Measurements from ENCODE around the gene HSCB. TPM values are rescaled to one million over a fixed set of nuclear protein-coding genes. Genes with fewer than 3 reads are reported as not detected.

HSCB gene
- total RNA-seq, 1 experiment from 2014 or later = 19.2 TPM

DNA sequence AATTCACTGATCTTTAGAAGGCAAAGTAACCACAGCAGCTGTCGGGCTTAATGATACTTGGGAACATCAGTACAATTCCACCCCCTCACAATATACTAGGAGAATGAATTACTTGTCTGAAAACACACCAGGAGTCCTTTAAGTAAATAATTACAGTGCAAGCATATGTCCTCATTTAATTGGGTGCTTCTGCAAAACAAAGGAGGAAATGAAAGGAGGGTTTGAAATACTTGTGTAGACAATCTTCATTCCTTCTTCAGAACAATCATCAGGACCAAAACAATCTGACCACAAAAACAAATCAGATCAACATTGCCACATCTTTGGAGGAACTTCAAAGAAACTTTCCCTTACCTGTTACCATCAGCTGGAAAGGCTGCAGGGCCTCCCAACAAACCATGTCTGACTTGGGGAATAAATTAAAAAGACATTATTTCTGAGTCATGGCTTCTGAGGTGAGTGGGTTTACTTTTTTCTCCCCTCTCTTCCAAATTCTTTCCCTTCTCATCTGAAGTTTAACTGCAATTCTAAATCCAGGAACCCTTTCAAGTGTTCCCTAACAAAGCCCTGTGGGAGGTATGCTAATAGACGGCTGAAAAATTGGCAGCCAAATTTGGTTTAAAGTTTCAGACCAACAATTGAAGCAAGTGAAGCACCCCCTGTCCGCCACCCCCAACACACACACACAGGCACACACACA is 18.2 kb downstream of the HSCB start:
- peak; percentile 56; the same call in 1 of the 2 replicates for TF ChIP-seq GABPB1 (CRISPR knock-in tag; IDR thresholded peaks at IDR 0.05)
- no peak for TF ChIP-seq NR3C1 (CRISPR knock-in tag; conservative IDR thresholded peaks at IDR 0.05; ENCODE audit: low read depth)
- TF ChIP-seq MYBL2 (CRISPR knock-in tag; IDR thresholded peaks at IDR 0.05) = no peak
- 0 out of 2 replicates have a peak, but pooled peaks have one; percentile 42 for TF ChIP-seq ETV6 (CRISPR knock-in tag; IDR thresholded peaks at IDR 0.05)
- 0 out of 2 replicates have a peak, but pooled peaks have one; percentile 34 for TF ChIP-seq TEAD1 (CRISPR knock-in tag; IDR thresholded peaks at IDR 0.05)
- no peak for TF ChIP-seq FOXJ3 (CRISPR knock-in tag; IDR thresholded peaks at IDR 0.05; ENCODE audit: borderline replicate concordance)
- ATAC-seq (peak; percentile 52), DNase-seq (ENCODE audit: low spot score) (peak; percentile 25)
- peak overlapping the region; percentile 98 for H3K27ac Mint-ChIP-seq
- no peaks in the 10 kb centered on the region for H3K27me3 Mint-ChIP-seq (ENCODE audit: low read depth)
- ChIA-PET CTCF (interaction anchor here (0.6 to 1.2 kb wide), 4 partner anchors 12 to 633 kb away, joined by 3 to 4 read pairs (median 4); partner anchors contain the start of gene CCDC117), POLR2A (interaction anchor here (0.8 to 2.4 kb wide), 4 partner anchors 13 to 350 kb away, joined by 5 to 13 read pairs (median 8); partner anchors contain the start of genes CCDC117, CHEK2, HSCB and XBP1)
- H3K9me3 Mint-ChIP-seq = peaks cover 22% of the 10 kb centered on the region
- H3K4me1 Mint-ChIP-seq = peaks cover 29% of the 10 kb centered on the region
- H3K36me3 Mint-ChIP-seq = peaks cover 20% of the 10 kb centered on the region
- H3K4me3 Mint-ChIP-seq = peak overlapping the region; percentile 51

- Mint-ChIP-seq H3K4me3 (peak overlapping the region; percentile 16; the same call in 1 of the 2 replicates), H3K36me3 (peaks cover 17% of the 10 kb centered on the region), H3K27ac (peak overlapping the region; percentile 98), H3K4me1 (peaks cover 29% of the 10 kb centered on the region), H3K9me3 (peaks cover 22% of the 10 kb centered on the region), H3K27me3 (ENCODE audit: low read depth) (no peaks in the 10 kb centered on the region)
- no peak for DNase-seq (ENCODE audit: low spot score)
- ChIA-PET POLR2A (interaction anchor here (0.7 to 2.4 kb wide), 5 partner anchors 11 to 753 kb away, joined by 4 to 13 read pairs (median 8); partner anchors contain the start of genes CCDC117, CHEK2, HSCB and XBP1), CTCF (interaction anchor here (0.8 to 1.2 kb wide), 3 partner anchors 10 to 18 kb away, joined by 3 to 4 read pairs (median 3); partner anchors contain the start of gene CCDC117)
- TF ChIP-seq, protein P1, sequence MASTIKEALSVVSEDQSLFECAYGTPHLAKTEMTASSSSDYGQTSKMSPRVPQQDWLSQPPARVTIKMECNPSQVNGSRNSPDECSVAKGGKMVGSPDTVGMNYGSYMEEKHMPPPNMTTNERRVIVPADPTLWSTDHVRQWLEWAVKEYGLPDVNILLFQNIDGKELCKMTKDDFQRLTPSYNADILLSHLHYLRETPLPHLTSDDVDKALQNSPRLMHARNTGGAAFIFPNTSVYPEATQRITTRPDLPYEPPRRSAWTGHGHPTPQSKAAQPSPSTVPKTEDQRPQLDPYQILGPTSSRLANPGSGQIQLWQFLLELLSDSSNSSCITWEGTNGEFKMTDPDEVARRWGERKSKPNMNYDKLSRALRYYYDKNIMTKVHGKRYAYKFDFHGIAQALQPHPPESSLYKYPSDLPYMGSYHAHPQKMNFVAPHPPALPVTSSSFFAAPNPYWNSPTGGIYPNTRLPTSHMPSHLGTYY (CRISPR knock-in tag; IDR thresholded peaks at IDR 0.05) = no peak
- TF ChIP-seq SP1 (CRISPR knock-in tag; conservative IDR thresholded peaks at IDR 0.05) (no peak), E2F1 (CRISPR knock-in tag; IDR thresholded peaks at IDR 0.05) (no peak), PREB (CRISPR knock-in tag; IDR thresholded peaks at IDR 0.05; ENCODE audit: borderline replicate concordance) (no peak), CREB1 (CRISPR knock-in tag; IDR thresholded peaks at IDR 0.05) (no peak), PRRX2 (CRISPR knock-in tag; IDR thresholded peaks at IDR 0.05) (no peak), OVOL2 (CRISPR knock-in tag; IDR thresholded peaks at IDR 0.05; ENCODE audit: borderline replicate concordance) (no peak), GABPB1 (CRISPR knock-in tag; IDR thresholded peaks at IDR 0.05) (no peak), HMGA2 (CRISPR knock-in tag; IDR thresholded peaks at IDR 0.05) (no peak), E2F5 (CRISPR knock-in tag; IDR thresholded peaks at IDR 0.05) (no peak), ZBTB21 (CRISPR knock-in tag; IDR thresholded peaks at IDR 0.05; ENCODE audit: borderline replicate concordance) (no peak), NFE2L1 (CRISPR knock-in tag; IDR thresholded peaks at IDR 0.05) (no peak), KAT7 (CRISPR knock-in tag; IDR thresholded peaks at IDR 0.05; ENCODE audit: borderline replicate concordance) (no peak), ESRRA (CRISPR knock-in tag; IDR thresholded peaks at IDR 0.05; ENCODE audit: borderline replicate concordance) (no peak), MXD4 (CRISPR knock-in tag; IDR thresholded peaks at IDR 0.05; ENCODE audit: borderline replicate concordance) (no peak)
- TF ChIP-seq, protein P2, sequence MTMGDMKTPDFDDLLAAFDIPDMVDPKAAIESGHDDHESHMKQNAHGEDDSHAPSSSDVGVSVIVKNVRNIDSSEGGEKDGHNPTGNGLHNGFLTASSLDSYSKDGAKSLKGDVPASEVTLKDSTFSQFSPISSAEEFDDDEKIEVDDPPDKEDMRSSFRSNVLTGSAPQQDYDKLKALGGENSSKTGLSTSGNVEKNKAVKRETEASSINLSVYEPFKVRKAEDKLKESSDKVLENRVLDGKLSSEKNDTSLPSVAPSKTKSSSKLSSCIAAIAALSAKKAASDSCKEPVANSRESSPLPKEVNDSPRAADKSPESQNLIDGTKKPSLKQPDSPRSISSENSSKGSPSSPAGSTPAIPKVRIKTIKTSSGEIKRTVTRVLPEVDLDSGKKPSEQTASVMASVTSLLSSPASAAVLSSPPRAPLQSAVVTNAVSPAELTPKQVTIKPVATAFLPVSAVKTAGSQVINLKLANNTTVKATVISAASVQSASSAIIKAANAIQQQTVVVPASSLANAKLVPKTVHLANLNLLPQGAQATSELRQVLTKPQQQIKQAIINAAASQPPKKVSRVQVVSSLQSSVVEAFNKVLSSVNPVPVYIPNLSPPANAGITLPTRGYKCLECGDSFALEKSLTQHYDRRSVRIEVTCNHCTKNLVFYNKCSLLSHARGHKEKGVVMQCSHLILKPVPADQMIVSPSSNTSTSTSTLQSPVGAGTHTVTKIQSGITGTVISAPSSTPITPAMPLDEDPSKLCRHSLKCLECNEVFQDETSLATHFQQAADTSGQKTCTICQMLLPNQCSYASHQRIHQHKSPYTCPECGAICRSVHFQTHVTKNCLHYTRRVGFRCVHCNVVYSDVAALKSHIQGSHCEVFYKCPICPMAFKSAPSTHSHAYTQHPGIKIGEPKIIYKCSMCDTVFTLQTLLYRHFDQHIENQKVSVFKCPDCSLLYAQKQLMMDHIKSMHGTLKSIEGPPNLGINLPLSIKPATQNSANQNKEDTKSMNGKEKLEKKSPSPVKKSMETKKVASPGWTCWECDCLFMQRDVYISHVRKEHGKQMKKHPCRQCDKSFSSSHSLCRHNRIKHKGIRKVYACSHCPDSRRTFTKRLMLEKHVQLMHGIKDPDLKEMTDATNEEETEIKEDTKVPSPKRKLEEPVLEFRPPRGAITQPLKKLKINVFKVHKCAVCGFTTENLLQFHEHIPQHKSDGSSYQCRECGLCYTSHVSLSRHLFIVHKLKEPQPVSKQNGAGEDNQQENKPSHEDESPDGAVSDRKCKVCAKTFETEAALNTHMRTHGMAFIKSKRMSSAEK (CRISPR knock-in tag; IDR thresholded peaks at IDR 0.05; ENCODE audit: borderline replicate concordance) = no peak
- no peak for ATAC-seq
Measured at GRCh38 chr22:28761449-28761755, 19.6 kb downstream of the HSCB start.
